CD4-positive, alpha-beta memory T cell (primary cell): ENCODE data around the gene FXYD3. TPM values are rescaled to one million over a fixed set of nuclear protein-coding genes. Genes with fewer than 3 reads are reported as not detected.
A peak's percentile ranks its signal among the peaks of the same experiment; 100 is the strongest.

Experiments used
- CTCF ChIA-PET: fragments of 350-600 bp; sonication (Branson Sonifier 250); formaldehyde crosslinking; loops from one replicate; lab custom pipeline; 2021; ENCODE audit warnings: inconsistent platforms; ENCODE audit not compliant: partially characterized antibody; lab: Charles Lee
- POLR2A ChIA-PET: fragments of 350-600 bp; sonication (Branson Sonifier 250); formaldehyde crosslinking; loops from one replicate; lab custom pipeline; 2021; ENCODE audit not compliant: partially characterized antibody; lab: Charles Lee
- DNase-seq, 5 donors: peaks; one replicate each; pipeline versions ENCODE4 v3.0.0 to v3.0.0-alpha.2; 2020 to 2022; ENCODE audit warnings: mixed read lengths in 1 of 5
- H3K27ac ChIP-seq: one replicate; pipeline ENCODE4 v1.7.0; 2013; ENCODE audit warnings: low read depth, low read length
- H3K27me3 ChIP-seq: 2 replicates; pipeline ENCODE4 v1.7.0; 2013; ENCODE audit warnings: mild to moderate bottlenecking, low read length, moderate library complexity; ENCODE audit not compliant: insufficient read depth
- H3K36me3 ChIP-seq: 2 replicates; pipeline ENCODE4 v1.7.0; 2013; ENCODE audit warnings: mild to moderate bottlenecking, low read length, moderate library complexity; ENCODE audit not compliant: insufficient read depth
- H3K4me1 ChIP-seq: 2 replicates; pipeline ENCODE4 v1.7.0; 2013; ENCODE audit warnings: mild to moderate bottlenecking, low read length, moderate library complexity; ENCODE audit not compliant: insufficient read depth
- H3K4me3 ChIP-seq, 2 donors: one replicate each; pipeline ENCODE4 v1.7.0; 2013; ENCODE audit warnings: low read length in 2 of 2, mild to moderate bottlenecking in 1 of 2
- H3K9me3 ChIP-seq, 2 donors: one replicate each; pipeline ENCODE4 v1.7.0; 2013; ENCODE audit warnings: low read length in 2 of 2, control low read depth in 1 of 2; ENCODE audit not compliant: control insufficient read depth in 1 of 2
- H3K27ac Mint-ChIP-seq, 7 donors: one replicate each; pipeline ENCODE4 v1.8.0; 2020 to 2021; ENCODE audit warnings: mixed read lengths in 7 of 7, mild to moderate bottlenecking in 6 of 7, inconsistent platforms in 3 of 7, moderate library complexity in 3 of 7
- H3K27me3 Mint-ChIP-seq, 2 donors: one replicate each; pipeline ENCODE4 v1.8.0; 2020 to 2021; ENCODE audit warnings: mixed read lengths in 2 of 2
- H3K36me3 Mint-ChIP-seq, 2 donors: one replicate each; pipeline ENCODE4 v1.8.0; 2020 to 2021; ENCODE audit warnings: mixed read lengths in 2 of 2, inconsistent platforms in 1 of 2, mild to moderate bottlenecking in 1 of 2
- H3K4me1 Mint-ChIP-seq, 4 donors: one replicate each; pipeline ENCODE4 v1.8.0; 2020 to 2021; ENCODE audit warnings: mixed read lengths in 4 of 4, mild to moderate bottlenecking in 1 of 4
- H3K4me3 Mint-ChIP-seq, 8 donors: one replicate each; pipeline ENCODE4 v1.8.0; 2020 to 2021; ENCODE audit warnings: mixed read lengths in 8 of 8, mild to moderate bottlenecking in 7 of 8, moderate library complexity in 6 of 8, inconsistent platforms in 3 of 8
- H3K9me3 Mint-ChIP-seq, 8 donors: one replicate each; pipeline ENCODE4 v1.8.0; 2020 to 2021; ENCODE audit warnings: mixed read lengths in 8 of 8, mild to moderate bottlenecking in 5 of 8, inconsistent platforms in 3 of 8, moderate library complexity in 1 of 8
- intact Hi-C: fragments of 100-400 bp; cut with micrococcal nuclease; formaldehyde crosslinking; loops from one replicate; pipeline ENCODE4 v1.15.1; 2023
- polyA plus RNA-seq, 2 donors: library from polyadenylated mRNA; unstranded; fragments of 300-500 nt; fragmentation: Illumina TruSeq; gene quantifications; one replicate each; pipeline ENCODE4 v1.2.3, GENCODE V29; 2021
- total RNA-seq, 2 experiments: library from RNA; stranded (reverse); gene quantifications; one replicate each; pipeline ENCODE4 v1.2.3, GENCODE V29; 2021

The FXYD3 gene
- total and polyA plus RNA-seq, 4 experiments from 2014 or later, result not detected

- no peak overlapping the region for H3K27ac Mint-ChIP-seq
- no peak overlapping the region for H3K4me3 Mint-ChIP-seq
- ChIA-PET POLR2A (no interaction called here), CTCF (interaction anchor here (1.0 kb wide), 1 partner anchor 61 kb away, joined by 3 read pairs; the partner anchor contains the start of gene FXYD5)
- DNase-seq, result no peak
- no peaks in the 10 kb centered on the region for H3K36me3 ChIP-seq
- H3K36me3 Mint-ChIP-seq, result no peaks in the 10 kb centered on the region
- H3K27ac ChIP-seq, result no peak overlapping the region
- intact Hi-C loops, result no loop called here
- no peaks in the 10 kb centered on the region for H3K9me3 Mint-ChIP-seq
- H3K4me1 Mint-ChIP-seq, result peaks cover 0 to 6% (median 3%) of the 10 kb centered on the region in 4 donors
- H3K4me1 ChIP-seq, result peaks cover 7% of the 10 kb centered on the region
- H3K9me3 ChIP-seq, result no peaks in the 10 kb centered on the region
- H3K4me3 ChIP-seq, result no peak overlapping the region
- H3K27me3 Mint-ChIP-seq, result peaks cover 6 to 10% of the 10 kb centered on the region in 2 donors
- no peaks in the 10 kb centered on the region for H3K27me3 ChIP-seq
These were observed 22.2 kb upstream of the FXYD3 start for GRCh38 chr19:35093430-35093829.

GRCh38 chr19:35093941-35094647, 21.5 kb upstream of the FXYD3 start:
- no peak overlapping the region for H3K4me3 ChIP-seq
- H3K36me3 Mint-ChIP-seq, result no peaks in the 10 kb centered on the region
- H3K9me3 Mint-ChIP-seq, result no peaks in the 10 kb centered on the region
- H3K4me3 Mint-ChIP-seq, result no peak overlapping the region
- DNase-seq, result no peak
- H3K9me3 ChIP-seq, result no peaks in the 10 kb centered on the region
- H3K27me3 Mint-ChIP-seq, result peaks cover 6 to 9% of the 10 kb centered on the region in 2 donors
- peak overlapping the region in 2 of 7 donors; percentile 25 to 42 for H3K27ac Mint-ChIP-seq
- no peaks in the 10 kb centered on the region for H3K27me3 ChIP-seq
- intact Hi-C loops, result no loop called here
- H3K4me1 Mint-ChIP-seq, result peaks cover 0 to 6% (median 3%) of the 10 kb centered on the region in 4 donors
- no peak overlapping the region for H3K27ac ChIP-seq
- H3K36me3 ChIP-seq, result no peaks in the 10 kb centered on the region
- ChIA-PET POLR2A (no interaction called here), CTCF (no interaction called here)
- H3K4me1 ChIP-seq, result peaks cover 7% of the 10 kb centered on the region

- Histone ChIP-seq H3K27me3 (no peaks in the 10 kb centered on the region), H3K27ac (no peak overlapping the region), H3K4me3 (no peak overlapping the region), H3K9me3 (no peaks in the 10 kb centered on the region), H3K4me1 (peaks cover 7% of the 10 kb centered on the region), H3K36me3 (no peaks in the 10 kb centered on the region)
- no peak overlapping the region for H3K27ac Mint-ChIP-seq
- H3K4me1 Mint-ChIP-seq, result peaks cover 0 to 6% (median 3%) of the 10 kb centered on the region in 4 donors
- ChIA-PET CTCF (no interaction called here), POLR2A (no interaction called here)
- peaks cover 6 to 7% of the 10 kb centered on the region in 2 donors for H3K27me3 Mint-ChIP-seq
- no peaks in the 10 kb centered on the region for H3K9me3 Mint-ChIP-seq
- no peak overlapping the region for H3K4me3 Mint-ChIP-seq
- DNase-seq, result no peak
- H3K36me3 Mint-ChIP-seq, result no peaks in the 10 kb centered on the region
- intact Hi-C loops, result no loop called here
These were observed 21.0 kb upstream of the FXYD3 start for GRCh38 chr19:35094656-35095055.

GRCh38 chr19:35095667-35096368, 19.8 kb upstream of the FXYD3 start:
- Mint-ChIP-seq H3K9me3 (no peaks in the 10 kb centered on the region), H3K4me1 (no peaks in the 10 kb centered on the region), H3K27me3 (peaks cover 0 to 2% of the 10 kb centered on the region in 2 donors), H3K27ac (no peak overlapping the region), H3K4me3 (no peak overlapping the region), H3K36me3 (no peaks in the 10 kb centered on the region)
- Histone ChIP-seq H3K4me3 (no peak overlapping the region), H3K27me3 (no peaks in the 10 kb centered on the region), H3K4me1 (no peaks in the 10 kb centered on the region), H3K36me3 (no peaks in the 10 kb centered on the region), H3K9me3 (no peaks in the 10 kb centered on the region), H3K27ac (no peak overlapping the region)
- ChIA-PET POLR2A (no interaction called here), CTCF (interaction anchor here (1.1 kb wide), 1 partner anchor 51 kb away, joined by 4 read pairs; no protein-coding TSS in a partner anchor)
- intact Hi-C loops, result no loop called here
- DNase-seq, result no peak

- Mint-ChIP-seq H3K36me3 (no peaks in the 10 kb centered on the region), H3K4me3 (no peak overlapping the region), H3K27me3 (peaks cover 0 to 2% of the 10 kb centered on the region in 2 donors), H3K4me1 (no peaks in the 10 kb centered on the region), H3K9me3 (no peaks in the 10 kb centered on the region), H3K27ac (no peak overlapping the region)
- ChIA-PET POLR2A (no interaction called here), CTCF (no interaction called here)
- Histone ChIP-seq H3K27ac (no peak overlapping the region), H3K4me1 (no peaks in the 10 kb centered on the region), H3K4me3 (no peak overlapping the region), H3K36me3 (no peaks in the 10 kb centered on the region), H3K27me3 (no peaks in the 10 kb centered on the region), H3K9me3 (no peaks in the 10 kb centered on the region)
- intact Hi-C loops, result no loop called here
- no peak for DNase-seq
These were observed 17.1 kb upstream of the FXYD3 start for GRCh38 chr19:35098413-35099049.

- no peaks in the 10 kb centered on the region for H3K9me3 ChIP-seq
- no peak overlapping the region for H3K27ac Mint-ChIP-seq
- no peak overlapping the region for H3K4me3 ChIP-seq
- H3K4me1 Mint-ChIP-seq, result no peaks in the 10 kb centered on the region
- H3K27me3 Mint-ChIP-seq, result peaks cover 0 to under 1% of the 10 kb centered on the region in 2 donors
- H3K27ac ChIP-seq, result no peak overlapping the region
- no peaks in the 10 kb centered on the region for H3K9me3 Mint-ChIP-seq
- CTCF ChIA-PET, result interaction anchor here (0.8 kb wide), 1 partner anchor 55 kb away, joined by 4 read pairs; no protein-coding TSS in a partner anchor
- POLR2A ChIA-PET, result no interaction called here
- H3K4me3 Mint-ChIP-seq, result no peak overlapping the region
- H3K36me3 Mint-ChIP-seq, result no peaks in the 10 kb centered on the region
- H3K27me3 ChIP-seq, result no peaks in the 10 kb centered on the region
- no peaks in the 10 kb centered on the region for H3K36me3 ChIP-seq
- intact Hi-C loops, result no loop called here
- no peaks in the 10 kb centered on the region for H3K4me1 ChIP-seq
- no peak for DNase-seq
These were observed 16.3 kb upstream of the FXYD3 start for GRCh38 chr19:35099155-35099896.
